Tibial nerve (tissue), 3 donors: ENCODE results near the gene BCL2L15.

Experiments
- POLR2A ChIP-seq, 2 donors: fragments of 450-650 bp; IDR thresholded peaks; one replicate each; pipeline ENCODE4 v1.6.1; 2017; ENCODE audit warnings: antibody characterized with exemption in 2 of 2, mild to moderate bottlenecking in 2 of 2, moderate library complexity in 2 of 2
- TF ChIP-seq, protein P1 (sequence below), 5 experiments: fragments of 200-600 bp in 3 of 5; fragments of 450-650 bp in 2 of 5; sonication (generic) in 3 of 5; IDR thresholded peaks; one replicate each; pipeline ENCODE4 v1.5.1; 2016 to 2019; ENCODE audit warnings: antibody characterized with exemption in 5 of 5, mild to moderate bottlenecking in 3 of 5, moderate library complexity in 2 of 5

DNA sequence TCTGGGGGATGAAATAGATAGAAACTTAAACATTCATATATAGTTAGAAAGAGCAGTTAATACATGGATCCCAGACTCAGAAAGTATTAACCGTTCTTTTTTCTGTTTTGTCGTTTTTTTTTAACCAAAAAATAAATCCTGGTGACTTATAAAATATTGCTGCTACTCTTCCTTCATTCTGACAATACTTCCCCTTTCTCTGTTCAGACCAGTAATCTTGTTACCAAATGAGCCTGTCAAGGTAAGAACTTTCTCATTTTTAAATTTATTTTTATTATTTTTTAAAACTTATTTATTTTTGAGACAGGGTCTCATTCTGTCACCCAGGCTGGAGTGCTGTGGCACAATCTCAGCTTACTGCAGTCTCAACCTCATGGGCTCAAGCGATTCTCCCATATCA is 29.6 kb downstream of the BCL2L15 start:
- TF ChIP-seq POLR2A (IDR thresholded peaks at IDR 0.05), result no peak
- TF ChIP-seq, protein P1, sequence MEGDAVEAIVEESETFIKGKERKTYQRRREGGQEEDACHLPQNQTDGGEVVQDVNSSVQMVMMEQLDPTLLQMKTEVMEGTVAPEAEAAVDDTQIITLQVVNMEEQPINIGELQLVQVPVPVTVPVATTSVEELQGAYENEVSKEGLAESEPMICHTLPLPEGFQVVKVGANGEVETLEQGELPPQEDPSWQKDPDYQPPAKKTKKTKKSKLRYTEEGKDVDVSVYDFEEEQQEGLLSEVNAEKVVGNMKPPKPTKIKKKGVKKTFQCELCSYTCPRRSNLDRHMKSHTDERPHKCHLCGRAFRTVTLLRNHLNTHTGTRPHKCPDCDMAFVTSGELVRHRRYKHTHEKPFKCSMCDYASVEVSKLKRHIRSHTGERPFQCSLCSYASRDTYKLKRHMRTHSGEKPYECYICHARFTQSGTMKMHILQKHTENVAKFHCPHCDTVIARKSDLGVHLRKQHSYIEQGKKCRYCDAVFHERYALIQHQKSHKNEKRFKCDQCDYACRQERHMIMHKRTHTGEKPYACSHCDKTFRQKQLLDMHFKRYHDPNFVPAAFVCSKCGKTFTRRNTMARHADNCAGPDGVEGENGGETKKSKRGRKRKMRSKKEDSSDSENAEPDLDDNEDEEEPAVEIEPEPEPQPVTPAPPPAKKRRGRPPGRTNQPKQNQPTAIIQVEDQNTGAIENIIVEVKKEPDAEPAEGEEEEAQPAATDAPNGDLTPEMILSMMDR (IDR thresholded peaks at IDR 0.05), result no peak
